OCI-LY1 (cell line): ENCODE results near the gene HPDL.

Experiments used
- H2AFZ ChIP-seq: fragments of 200-600 bp; sonication (generic), shearing (Covaris generic); 2 replicates; pipeline ENCODE4 v1.6.0; 2014; ENCODE audit warnings: antibody characterized with exemption, mild to moderate bottlenecking, low read length
- H3F3A ChIP-seq: fragments of 200-600 bp; sonication (generic), shearing (Covaris generic); 2 replicates; pipeline ENCODE4 v1.6.0; 2014; ENCODE audit warnings: mild to moderate bottlenecking, antibody characterized with exemption, low read length, moderate library complexity; ENCODE audit not compliant: insufficient read depth
- H3K27ac ChIP-seq: fragments of 200-600 bp; sonication (generic); 2 replicates; pipeline ENCODE4 v1.5.1; 2014; ENCODE audit warnings: low read length, mixed run types, mild to moderate bottlenecking, low read depth; ENCODE audit not compliant: poor library complexity, severe bottlenecking
- H3K27me3 ChIP-seq: fragments of 200-600 bp; sonication (generic); 2 replicates; pipeline ENCODE4 v1.6.0; 2014; ENCODE audit warnings: antibody characterized with exemption, mild to moderate bottlenecking, low read length, moderate library complexity; ENCODE audit not compliant: insufficient read depth
- H3K36me3 ChIP-seq: fragments of 200-600 bp; sonication (generic); 2 replicates; pipeline ENCODE4 v1.6.1; 2014; ENCODE audit warnings: mild to moderate bottlenecking, antibody characterized with exemption, low read length, moderate library complexity, mixed read lengths; ENCODE audit not compliant: insufficient read depth
- H3K4me1 ChIP-seq: fragments of 200-600 bp; sonication (generic); 2 replicates; pipeline ENCODE4 v1.5.1; 2014; ENCODE audit warnings: mild to moderate bottlenecking, low read length, moderate library complexity; ENCODE audit not compliant: insufficient read depth, severe bottlenecking
- H3K4me2 ChIP-seq: fragments of 200-600 bp; sonication (generic), shearing (Covaris generic); 2 replicates; pipeline ENCODE4 v1.6.1; 2014; ENCODE audit warnings: low read length
- H3K4me3 ChIP-seq: fragments of 200-600 bp; sonication (generic); 2 replicates; pipeline ENCODE4 v1.5.1; 2014; ENCODE audit warnings: low read length, low read depth, mild to moderate bottlenecking, mixed read lengths; ENCODE audit not compliant: poor library complexity, severe bottlenecking
- H3K79me2 ChIP-seq: fragments of 200-600 bp; shearing (Covaris generic); 2 replicates; pipeline ENCODE4 v1.6.1; 2016; ENCODE audit warnings: mixed run types, low read length, mixed read lengths; ENCODE audit not compliant: insufficient read depth
- H3K9ac ChIP-seq: fragments of 200-600 bp; sonication (generic), shearing (Covaris generic); 2 replicates; pipeline ENCODE4 v1.6.1; 2014; ENCODE audit warnings: mild to moderate bottlenecking, low read length, mixed read lengths
- H3K9me2 ChIP-seq: fragments of 200-600 bp; sonication (generic), shearing (Covaris generic); 2 replicates; pipeline ENCODE4 v1.6.1; 2014; ENCODE audit warnings: low read depth, mild to moderate bottlenecking, low read length, mixed read lengths
- H3K9me3 ChIP-seq: fragments of 200-600 bp; shearing (Covaris generic); 2 replicates; pipeline ENCODE4 v1.6.1; 2014; ENCODE audit warnings: low read length, mixed read lengths
- H4K20me1 ChIP-seq: fragments of 200-600 bp; sonication (generic), shearing (Covaris generic); 2 replicates; pipeline ENCODE4 v1.6.0; 2016; ENCODE audit warnings: mild to moderate bottlenecking, low read length; ENCODE audit not compliant: insufficient read depth
- EZH2 ChIP-seq: fragments of 200-600 bp; sonication (generic), shearing (Covaris generic); IDR thresholded peaks from 2 replicates; pipeline ENCODE4 v1.8.0; 2017; ENCODE audit warnings: borderline replicate concordance, mixed run types, mild to moderate bottlenecking, antibody characterized with exemption, low read length, moderate library complexity, mixed read lengths
- TF ChIP-seq, protein P1 (sequence below): fragments of 200-600 bp; sonication (generic), shearing (Covaris generic); IDR thresholded peaks from 2 replicates; pipeline ENCODE4 v1.5.1; 2017; ENCODE audit warnings: mild to moderate bottlenecking, antibody characterized with exemption, low read length, moderate library complexity, mixed read lengths

The HPDL gene

DNA sequence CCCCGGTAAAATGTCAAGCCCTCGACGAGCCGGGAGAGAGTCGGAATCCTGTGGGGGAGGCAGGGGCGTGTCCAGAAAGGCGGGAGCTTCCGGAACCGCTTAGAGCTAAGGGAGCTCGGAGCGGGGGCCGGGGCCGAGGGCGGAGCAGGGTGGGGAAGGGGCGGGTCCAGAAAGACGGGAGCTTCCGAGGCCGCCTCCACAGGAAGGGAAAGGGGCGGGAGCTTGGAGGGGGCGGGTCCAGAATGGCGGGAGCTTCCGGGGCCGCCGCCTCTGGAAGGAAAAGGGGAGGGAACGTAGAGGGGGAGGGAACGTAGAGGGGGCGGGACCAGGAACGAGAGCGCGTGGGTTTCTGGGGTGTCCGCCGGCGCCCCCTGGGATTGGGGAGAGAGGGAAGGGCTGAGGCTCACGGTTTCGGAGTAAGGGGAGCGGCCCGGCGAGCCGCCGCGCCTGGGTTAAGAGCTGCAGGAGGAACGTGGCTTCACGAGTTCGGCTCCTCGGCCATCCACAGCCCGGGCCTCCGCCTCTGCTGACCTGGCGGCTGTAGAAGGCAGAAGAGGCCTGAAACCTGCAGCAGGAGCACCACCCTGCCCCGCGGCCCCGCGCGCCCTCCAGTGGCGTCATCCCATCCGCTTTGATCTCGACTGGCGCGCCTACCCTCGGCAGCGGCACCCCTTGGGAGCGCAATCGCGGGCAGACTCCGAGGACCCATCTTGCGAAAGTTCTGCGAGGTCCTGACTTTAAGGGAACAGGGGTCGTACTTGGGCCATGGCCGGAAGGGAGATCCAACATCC lies 23.0 kb upstream of the HPDL start:
- no peaks in the 10 kb centered on the region for H3K9me2 ChIP-seq
- no peak overlapping the region for H2AFZ ChIP-seq
- H4K20me1 ChIP-seq = no peaks in the 10 kb centered on the region
- no peaks in the 10 kb centered on the region for H3K36me3 ChIP-seq
- H3K79me2 ChIP-seq = no peaks in the 10 kb centered on the region
- no peaks in the 10 kb centered on the region for H3K9me3 ChIP-seq
- H3K27ac ChIP-seq = peak overlapping the region; percentile 69
- H3K4me3 ChIP-seq = peak overlapping the region; percentile 71
- peak overlapping the region; percentile 76 for H3K4me2 ChIP-seq
- no peaks in the 10 kb centered on the region for H3K27me3 ChIP-seq
- peaks cover 40% of the 10 kb centered on the region for H3K4me1 ChIP-seq
- no peaks in the 10 kb centered on the region for H3F3A ChIP-seq
- TF ChIP-seq, protein P1, sequence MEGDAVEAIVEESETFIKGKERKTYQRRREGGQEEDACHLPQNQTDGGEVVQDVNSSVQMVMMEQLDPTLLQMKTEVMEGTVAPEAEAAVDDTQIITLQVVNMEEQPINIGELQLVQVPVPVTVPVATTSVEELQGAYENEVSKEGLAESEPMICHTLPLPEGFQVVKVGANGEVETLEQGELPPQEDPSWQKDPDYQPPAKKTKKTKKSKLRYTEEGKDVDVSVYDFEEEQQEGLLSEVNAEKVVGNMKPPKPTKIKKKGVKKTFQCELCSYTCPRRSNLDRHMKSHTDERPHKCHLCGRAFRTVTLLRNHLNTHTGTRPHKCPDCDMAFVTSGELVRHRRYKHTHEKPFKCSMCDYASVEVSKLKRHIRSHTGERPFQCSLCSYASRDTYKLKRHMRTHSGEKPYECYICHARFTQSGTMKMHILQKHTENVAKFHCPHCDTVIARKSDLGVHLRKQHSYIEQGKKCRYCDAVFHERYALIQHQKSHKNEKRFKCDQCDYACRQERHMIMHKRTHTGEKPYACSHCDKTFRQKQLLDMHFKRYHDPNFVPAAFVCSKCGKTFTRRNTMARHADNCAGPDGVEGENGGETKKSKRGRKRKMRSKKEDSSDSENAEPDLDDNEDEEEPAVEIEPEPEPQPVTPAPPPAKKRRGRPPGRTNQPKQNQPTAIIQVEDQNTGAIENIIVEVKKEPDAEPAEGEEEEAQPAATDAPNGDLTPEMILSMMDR = peak; percentile 83
- no peak for TF ChIP-seq EZH2
- peak overlapping the region; percentile 77 for H3K9ac ChIP-seq

DNA sequence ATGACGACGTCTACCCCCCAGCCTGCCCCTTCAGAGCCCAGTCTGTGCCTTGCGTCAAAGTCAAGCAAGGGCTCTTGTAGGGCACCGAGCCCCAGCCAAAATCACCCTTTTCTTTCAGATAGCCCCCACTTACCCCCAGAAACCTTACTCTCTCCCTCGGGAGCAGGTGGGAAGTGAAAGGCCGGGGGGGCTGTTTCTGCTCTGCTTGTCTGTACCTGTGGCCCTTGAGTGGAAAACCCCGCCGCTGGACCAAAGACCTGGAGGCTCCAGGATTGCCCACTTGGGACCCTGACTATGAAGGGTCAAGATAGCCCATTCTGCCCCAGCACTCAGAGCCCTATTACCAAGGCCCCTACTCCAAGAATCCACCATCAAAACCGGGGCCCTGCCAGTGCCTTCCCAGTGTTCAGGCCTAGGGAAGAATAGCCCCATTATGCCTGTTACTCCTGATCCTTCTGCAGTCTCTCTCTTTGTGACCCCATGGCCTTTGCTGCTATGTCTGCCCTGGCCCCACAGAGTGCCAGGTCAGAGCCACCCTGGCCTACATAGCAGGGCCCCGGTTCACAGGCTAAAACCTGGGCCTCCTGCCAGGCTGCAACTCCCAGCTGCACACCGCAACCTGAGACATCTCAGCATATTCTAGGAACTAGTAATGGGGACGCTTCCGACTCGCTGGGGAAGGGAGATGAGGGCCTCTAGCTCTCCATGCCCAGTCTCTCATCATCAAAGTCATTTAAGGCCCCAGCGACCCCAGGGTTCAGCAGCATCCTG lies 22.2 kb upstream of the HPDL start:
- no peaks in the 10 kb centered on the region for H4K20me1 ChIP-seq
- H3K9ac ChIP-seq = peak overlapping the region; percentile 76
- peak overlapping the region; percentile 76 for H3K4me2 ChIP-seq
- no peaks in the 10 kb centered on the region for H3K9me3 ChIP-seq
- H3K9me2 ChIP-seq = no peaks in the 10 kb centered on the region
- no peaks in the 10 kb centered on the region for H3F3A ChIP-seq
- H3K4me1 ChIP-seq = peaks cover 40% of the 10 kb centered on the region
- no peaks in the 10 kb centered on the region for H3K27me3 ChIP-seq
- no peaks in the 10 kb centered on the region for H3K36me3 ChIP-seq
- no peaks in the 10 kb centered on the region for H3K79me2 ChIP-seq
- H3K27ac ChIP-seq = peak overlapping the region; percentile 69
- H3K4me3 ChIP-seq = peak overlapping the region; percentile 71
- TF ChIP-seq EZH2 = no peak
- TF ChIP-seq, protein P1 = no peak
- H2AFZ ChIP-seq = no peak overlapping the region

DNA sequence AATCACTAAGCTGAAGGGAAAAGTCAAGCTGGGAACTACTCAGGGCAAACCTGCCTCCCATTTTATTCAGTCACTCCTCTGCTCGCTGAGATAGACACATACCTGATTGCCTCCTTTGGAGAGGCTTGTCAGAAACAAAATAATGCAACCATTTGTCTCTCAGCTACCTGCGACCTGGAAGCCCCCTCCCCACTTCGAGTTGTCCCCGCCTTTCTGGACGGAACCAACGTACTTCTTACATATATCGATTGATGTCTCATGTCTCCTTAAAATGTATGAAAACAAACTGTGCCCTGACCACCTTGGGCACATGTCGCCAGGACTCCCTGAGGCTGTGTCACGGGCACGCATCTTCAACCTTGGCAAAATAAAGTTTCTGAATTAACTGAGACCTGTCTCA lies 21.5 kb upstream of the HPDL start:
- Histone ChIP-seq H3K4me2 (no peak overlapping the region), H3K9ac (no peak overlapping the region)
- no peak for TF ChIP-seq EZH2
- TF ChIP-seq, protein P1 = no peak

More for the DNA sequence above, 21.5 kb upstream of the HPDL start:
- Histone ChIP-seq H3K79me2 (no peaks in the 10 kb centered on the region), H2AFZ (no peak overlapping the region), H3K27me3 (no peaks in the 10 kb centered on the region), H3F3A (no peaks in the 10 kb centered on the region), H3K9me3 (no peaks in the 10 kb centered on the region), H3K4me1 (peaks cover 40% of the 10 kb centered on the region), H3K27ac (peak overlapping the region; percentile 69), H3K9me2 (no peaks in the 10 kb centered on the region), H3K36me3 (no peaks in the 10 kb centered on the region), H3K4me3 (no peak overlapping the region), H4K20me1 (no peaks in the 10 kb centered on the region)
